GM12864 (cell line): ENCODE data around the gene DSCAML1.

Experiments
- DNase-seq: peaks from one replicate; pipeline ENCODE4 v3.0.0-alpha.2; 2011; ENCODE audit warnings: low read depth
- H3K4me3 ChIP-seq: 2 replicates; pipeline ENCODE4 v1.5.1; 2011; ENCODE audit warnings: mild to moderate bottlenecking, low read depth, low read length, control low read depth
- TF ChIP-seq, protein P1 (sequence below): IDR thresholded peaks from 2 replicates; pipeline ENCODE4 v1.5.1; 2011; ENCODE audit warnings: low read depth, mild to moderate bottlenecking, moderate library complexity, low read length, control low read depth, inconsistent platforms; ENCODE audit errors: missing control alignments

Gene DSCAML1

DNA sequence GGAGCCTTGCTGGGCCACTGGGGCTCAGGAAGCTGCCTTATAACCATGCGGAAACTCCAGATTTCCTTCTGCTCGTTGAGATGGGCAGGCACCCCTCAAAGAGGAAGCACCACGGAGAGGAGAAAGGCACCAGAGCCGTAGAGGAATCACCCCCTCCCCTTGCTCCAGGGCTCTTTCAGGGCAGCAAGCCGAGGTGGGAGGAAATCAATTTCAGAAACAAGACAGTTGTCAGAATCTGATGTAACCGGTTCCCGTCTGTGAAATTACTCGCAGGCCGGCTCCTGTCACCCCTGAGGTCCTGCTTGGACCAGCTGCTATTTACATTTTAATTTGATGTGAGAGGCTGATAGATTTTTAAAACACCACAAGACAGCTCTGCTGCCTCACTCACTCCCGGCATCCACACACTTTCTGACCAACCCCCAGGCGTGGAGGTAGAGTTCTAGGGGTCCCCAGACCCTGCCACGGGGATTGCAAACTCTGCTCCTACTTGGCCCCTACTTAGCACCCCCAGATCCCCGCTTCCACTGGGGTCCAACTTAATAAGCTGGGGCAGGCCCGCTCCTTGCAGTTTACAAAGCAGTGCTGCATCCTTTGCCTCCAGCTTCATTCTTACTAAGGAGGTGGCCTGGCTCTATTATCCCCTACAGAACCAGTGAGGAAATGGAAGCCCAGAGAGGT, 306.9 kb downstream of the DSCAML1 start:
- no peak for DNase-seq
- no peak overlapping the region for H3K4me3 ChIP-seq
- TF ChIP-seq, protein P1, sequence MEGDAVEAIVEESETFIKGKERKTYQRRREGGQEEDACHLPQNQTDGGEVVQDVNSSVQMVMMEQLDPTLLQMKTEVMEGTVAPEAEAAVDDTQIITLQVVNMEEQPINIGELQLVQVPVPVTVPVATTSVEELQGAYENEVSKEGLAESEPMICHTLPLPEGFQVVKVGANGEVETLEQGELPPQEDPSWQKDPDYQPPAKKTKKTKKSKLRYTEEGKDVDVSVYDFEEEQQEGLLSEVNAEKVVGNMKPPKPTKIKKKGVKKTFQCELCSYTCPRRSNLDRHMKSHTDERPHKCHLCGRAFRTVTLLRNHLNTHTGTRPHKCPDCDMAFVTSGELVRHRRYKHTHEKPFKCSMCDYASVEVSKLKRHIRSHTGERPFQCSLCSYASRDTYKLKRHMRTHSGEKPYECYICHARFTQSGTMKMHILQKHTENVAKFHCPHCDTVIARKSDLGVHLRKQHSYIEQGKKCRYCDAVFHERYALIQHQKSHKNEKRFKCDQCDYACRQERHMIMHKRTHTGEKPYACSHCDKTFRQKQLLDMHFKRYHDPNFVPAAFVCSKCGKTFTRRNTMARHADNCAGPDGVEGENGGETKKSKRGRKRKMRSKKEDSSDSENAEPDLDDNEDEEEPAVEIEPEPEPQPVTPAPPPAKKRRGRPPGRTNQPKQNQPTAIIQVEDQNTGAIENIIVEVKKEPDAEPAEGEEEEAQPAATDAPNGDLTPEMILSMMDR: no peak

DNA sequence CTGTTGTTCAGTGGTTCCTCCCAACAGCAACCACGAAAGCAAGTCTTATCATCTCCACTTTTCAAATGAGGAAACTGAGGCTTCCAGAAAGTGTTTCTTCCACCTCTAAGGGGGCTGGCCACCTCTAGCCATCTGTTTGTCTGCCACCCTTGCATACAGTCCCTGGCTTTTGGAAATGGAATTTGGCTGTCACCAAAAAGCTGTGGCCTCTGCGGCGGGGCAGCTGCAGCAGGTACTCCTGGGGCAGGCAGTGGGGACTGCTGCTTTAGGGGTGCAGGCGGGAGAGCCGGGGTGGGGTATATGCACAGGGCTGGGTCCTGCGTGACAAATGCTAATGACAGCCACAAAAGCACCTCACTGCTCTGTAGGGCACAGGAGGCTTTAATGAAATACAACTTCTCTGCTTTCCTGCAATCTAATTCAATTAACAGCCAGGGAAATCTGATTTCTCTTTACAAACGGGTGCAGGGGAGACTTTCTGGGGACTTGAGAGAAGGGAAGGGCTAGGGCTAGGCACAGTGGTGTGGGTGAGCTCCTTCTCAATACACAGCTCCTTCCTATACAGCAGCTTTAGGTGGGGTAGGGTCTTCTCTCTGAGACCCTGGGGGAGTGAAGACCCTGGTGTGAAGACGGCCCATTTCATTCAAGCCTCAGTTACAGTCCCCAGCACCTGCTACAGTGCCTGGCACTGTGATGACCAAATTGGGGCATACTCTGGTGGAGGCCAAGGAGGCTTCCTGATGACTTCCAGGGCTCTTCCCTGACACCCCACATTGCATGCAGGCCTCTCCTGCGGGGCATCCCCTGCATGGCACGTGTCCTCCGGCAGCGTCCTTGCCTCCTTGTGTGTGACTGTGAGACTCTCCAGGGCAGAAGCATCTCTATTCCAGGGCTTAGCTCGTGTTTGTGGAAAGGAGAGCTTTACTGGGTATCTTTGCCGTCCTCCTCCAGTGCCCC, 307.7 kb downstream of the DSCAML1 start:
- H3K4me3 ChIP-seq: no peak overlapping the region
- TF ChIP-seq, protein P1: no peak
- DNase-seq: no peak

DNA sequence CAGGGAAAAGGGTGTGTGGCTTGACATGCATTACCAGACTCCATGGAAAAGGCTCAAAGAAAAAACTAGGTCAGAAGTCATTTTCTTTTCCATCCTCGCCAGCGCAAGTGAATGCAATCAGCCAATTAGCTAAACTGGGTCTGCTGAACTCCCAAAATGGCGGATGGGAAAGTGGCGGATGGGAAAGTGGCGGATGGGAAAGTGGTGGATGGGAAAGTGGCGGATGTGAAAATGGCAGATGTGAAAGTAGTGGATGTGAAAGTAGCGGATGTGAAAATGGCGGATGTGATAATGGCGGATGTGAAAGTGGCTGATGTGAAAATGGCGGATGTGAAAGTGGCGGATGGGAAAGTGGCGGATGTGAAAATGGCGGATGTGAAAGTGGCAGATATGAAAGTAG, 311.0 kb downstream of the DSCAML1 start:
- no peak overlapping the region for H3K4me3 ChIP-seq
- TF ChIP-seq, protein P1: no peak
- no peak for DNase-seq

DNA sequence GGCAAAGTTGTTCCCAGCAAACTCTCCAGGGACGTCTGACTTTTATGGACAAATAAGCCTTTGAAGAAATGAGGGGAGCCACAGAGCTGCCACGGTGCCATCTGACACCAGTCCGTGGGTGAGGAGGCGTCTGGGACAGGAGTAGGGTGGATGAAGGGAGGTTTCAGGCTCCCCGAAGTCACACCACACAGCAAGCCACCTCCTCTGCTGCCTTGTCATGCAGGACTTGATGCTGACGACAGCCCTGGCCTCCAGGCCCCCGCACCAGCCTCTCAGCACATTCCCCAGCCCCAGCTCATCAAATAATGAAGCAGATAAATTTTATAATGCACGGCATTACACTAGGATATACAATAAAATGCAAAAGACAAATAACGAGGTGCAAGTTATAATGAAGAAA, 312.9 kb downstream of the DSCAML1 start:
- H3K4me3 ChIP-seq: no peak overlapping the region
- TF ChIP-seq, protein P1: no peak
- no peak for DNase-seq

DNA sequence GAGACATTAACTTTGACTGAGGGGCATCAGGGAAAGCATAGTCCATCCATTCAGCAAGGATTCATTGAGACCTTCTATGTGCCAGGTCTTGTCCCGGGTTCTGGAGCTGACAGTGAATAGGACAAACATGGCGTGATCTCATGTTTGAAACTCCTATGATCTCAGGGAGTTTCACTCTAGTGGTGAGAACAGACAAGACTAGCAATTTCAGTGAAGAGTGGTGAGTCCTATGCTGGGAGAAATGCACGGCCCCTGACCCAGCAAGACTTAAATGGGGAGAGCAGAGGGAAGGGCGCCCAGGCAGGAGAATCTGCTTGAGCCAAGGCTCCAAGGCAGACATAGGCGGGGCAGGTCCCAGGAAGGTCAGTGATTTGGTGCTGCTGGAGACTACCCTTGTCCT, 313.6 kb downstream of the DSCAML1 start:
- H3K4me3 ChIP-seq: no peak overlapping the region
- TF ChIP-seq, protein P1: no peak
- DNase-seq: no peak

DNA sequence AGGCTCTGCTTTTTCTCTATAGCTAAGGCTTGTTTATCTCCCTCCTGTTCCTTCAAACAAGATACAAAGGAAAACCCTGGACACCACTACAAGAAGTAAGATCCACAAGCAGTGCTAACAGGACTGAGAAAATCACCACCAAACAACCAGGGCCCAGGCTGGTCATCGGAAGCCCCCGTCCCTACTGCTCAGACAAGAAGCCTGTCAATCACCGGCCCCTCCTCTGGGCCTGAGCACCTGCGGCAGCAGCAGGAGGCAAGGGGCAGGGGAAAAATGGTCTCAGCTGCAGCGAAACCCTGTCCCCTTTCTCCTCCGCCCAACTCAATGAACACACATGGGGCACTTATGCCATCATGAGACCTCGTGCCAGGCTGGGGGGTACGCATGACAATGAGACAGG, 314.1 kb downstream of the DSCAML1 start:
- TF ChIP-seq, protein P1: no peak
- H3K4me3 ChIP-seq: no peak overlapping the region

More for the DNA sequence above, 314.1 kb downstream of the DSCAML1 start:
- no peak for DNase-seq
